K562 (cell line): ENCODE data around the gene GPAT2. TPM values are rescaled to one million over a fixed set of nuclear protein-coding genes. Genes with fewer than 3 reads are reported as not detected.
"Not testable (repeated sequence)": the region's sequence is repeated elsewhere in the genome, so short reads cannot be mapped to it uniquely, and the experiment has no call there.

Source experiments
- CREM ChIP-seq: IDR thresholded peaks from 2 replicates; pipeline ENCODE4 v1.6.1; 2014; ENCODE audit warnings: antibody characterized with exemption, low read depth
- JUND ChIP-seq, 2 experiments: IDR thresholded peaks; 2 replicates in 1 of 2; 3 replicates in 1 of 2; pipeline ENCODE4 v1.6.1; 2011; ENCODE audit warnings: borderline replicate concordance in 2 of 2, low read depth in 2 of 2, low read length in 2 of 2, improper control_type of control experiment in 1 of 2, missing biosample characterization in 1 of 2, missing genetic modification characterization in 1 of 2, missing genetic modification reagents in 1 of 2
- polyA plus RNA-seq, 8 experiments: library from polyadenylated mRNA; depleted of rRNA in 4 of 8; stranded (reverse) in 5 of 8; unstranded in 3 of 8; fragments of >200 nt; fragmentation: Nextera tagmentation in 2 of 8; fragmentation: Illumina TruSeq in 1 of 8; extraction: Ambion mirVana in 2 of 8; extraction: Trizol in 1 of 8; gene quantifications; 2 replicates each; pipeline versions ENCODE4 v1.2.1 to v1.2.3, GENCODE V29; 2011 to 2014; ENCODE audit warnings: inconsistent platforms in 1 of 8, missing spikeins in 1 of 8
- total RNA-seq, 7 experiments: library from RNA; depleted of rRNA in 6 of 7; stranded (reverse); fragments of >200 nt in 6 of 7; fragmentation: Illumina TruSeq in 2 of 7; extraction: Trizol in 2 of 7; gene quantifications; 2 replicates each; pipeline versions ENCODE4 v1.2.1 to v1.2.3, GENCODE V29; 2011 to 2021; ENCODE audit warnings: low replicate concordance in 1 of 7
- TF ChIP-seq, protein P1 (sequence below), 2 experiments: fragments of 450-650 bp; formaldehyde crosslinking in 1 of 2; IDR thresholded peaks; 2 replicates each; pipeline versions ENCODE4 v1.4.0 to v1.6.1; 2014 to 2020; ENCODE audit warnings: mild to moderate bottlenecking in 2 of 2, borderline replicate concordance in 1 of 2, low read depth in 1 of 2
- TF ChIP-seq, protein P2 (sequence below), 3 experiments: IDR thresholded peaks in 2 of 3; conservative IDR thresholded peaks in 1 of 3; 2 replicates each; pipeline ENCODE4 v1.5.1; 2011 to 2012; ENCODE audit warnings: low read length in 3 of 3, mild to moderate bottlenecking in 3 of 3, control low read depth in 2 of 3, improper control_type of control experiment in 1 of 3, inconsistent platforms in 1 of 3, low read depth in 1 of 3, mixed read lengths in 1 of 3, moderate library complexity in 1 of 3; ENCODE audit not compliant: insufficient read depth in 2 of 3

GPAT2 gene
- total and polyA plus RNA-seq, 9 of the 15 experiments (the other 6 are each of a cell fraction or from before 2014, with no cell fraction given) = 0.01 to 1.2 (median 0.22) TPM; not detected in 3

DNA sequence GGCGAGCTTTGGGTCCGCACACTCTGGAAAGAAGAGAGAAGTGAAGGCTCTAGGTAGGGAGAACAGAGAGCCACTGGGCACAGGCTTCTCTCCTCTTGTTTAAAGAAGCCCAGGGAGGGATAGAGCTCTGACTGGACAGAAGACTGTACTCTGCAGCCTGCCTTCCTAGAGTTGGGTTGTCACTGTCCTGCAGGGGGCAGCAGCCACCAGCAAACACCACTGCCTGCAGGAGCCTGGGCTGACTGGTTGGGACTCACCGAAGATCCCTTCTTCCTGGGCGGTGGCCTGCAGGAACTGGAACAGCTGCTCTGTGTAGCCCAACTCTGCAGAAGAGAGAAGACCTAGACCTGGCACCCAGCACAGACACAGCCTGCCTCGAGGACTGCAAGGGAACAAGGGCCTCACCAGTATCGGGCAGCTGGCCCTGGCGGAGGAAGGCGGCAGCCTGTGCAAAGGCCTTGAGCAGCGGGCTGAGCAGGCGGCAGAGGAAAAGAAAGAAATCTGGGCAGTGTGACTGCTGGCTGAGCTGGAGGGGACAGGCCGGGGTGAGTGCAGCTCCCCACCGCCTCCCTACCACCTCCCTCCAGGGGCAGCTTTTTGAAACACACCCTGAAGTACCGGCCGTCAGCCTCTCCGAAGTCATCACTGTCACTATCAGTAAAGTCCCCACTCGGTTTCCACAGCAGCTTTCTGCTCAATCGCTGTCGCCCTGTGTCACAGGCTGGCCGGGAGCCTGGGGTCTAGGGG, 11.8 kb downstream of the GPAT2 start (continued):
- TF ChIP-seq, protein P1, sequence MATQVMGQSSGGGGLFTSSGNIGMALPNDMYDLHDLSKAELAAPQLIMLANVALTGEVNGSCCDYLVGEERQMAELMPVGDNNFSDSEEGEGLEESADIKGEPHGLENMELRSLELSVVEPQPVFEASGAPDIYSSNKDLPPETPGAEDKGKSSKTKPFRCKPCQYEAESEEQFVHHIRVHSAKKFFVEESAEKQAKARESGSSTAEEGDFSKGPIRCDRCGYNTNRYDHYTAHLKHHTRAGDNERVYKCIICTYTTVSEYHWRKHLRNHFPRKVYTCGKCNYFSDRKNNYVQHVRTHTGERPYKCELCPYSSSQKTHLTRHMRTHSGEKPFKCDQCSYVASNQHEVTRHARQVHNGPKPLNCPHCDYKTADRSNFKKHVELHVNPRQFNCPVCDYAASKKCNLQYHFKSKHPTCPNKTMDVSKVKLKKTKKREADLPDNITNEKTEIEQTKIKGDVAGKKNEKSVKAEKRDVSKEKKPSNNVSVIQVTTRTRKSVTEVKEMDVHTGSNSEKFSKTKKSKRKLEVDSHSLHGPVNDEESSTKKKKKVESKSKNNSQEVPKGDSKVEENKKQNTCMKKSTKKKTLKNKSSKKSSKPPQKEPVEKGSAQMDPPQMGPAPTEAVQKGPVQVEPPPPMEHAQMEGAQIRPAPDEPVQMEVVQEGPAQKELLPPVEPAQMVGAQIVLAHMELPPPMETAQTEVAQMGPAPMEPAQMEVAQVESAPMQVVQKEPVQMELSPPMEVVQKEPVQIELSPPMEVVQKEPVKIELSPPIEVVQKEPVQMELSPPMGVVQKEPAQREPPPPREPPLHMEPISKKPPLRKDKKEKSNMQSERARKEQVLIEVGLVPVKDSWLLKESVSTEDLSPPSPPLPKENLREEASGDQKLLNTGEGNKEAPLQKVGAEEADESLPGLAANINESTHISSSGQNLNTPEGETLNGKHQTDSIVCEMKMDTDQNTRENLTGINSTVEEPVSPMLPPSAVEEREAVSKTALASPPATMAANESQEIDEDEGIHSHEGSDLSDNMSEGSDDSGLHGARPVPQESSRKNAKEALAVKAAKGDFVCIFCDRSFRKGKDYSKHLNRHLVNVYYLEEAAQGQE (IDR thresholded peaks at IDR 0.05; ENCODE audit: borderline replicate concordance) = peak; percentile 86
- TF ChIP-seq, protein P1 (CRISPR knock-in tag; IDR thresholded peaks at IDR 0.05; ENCODE audit: low read depth) = not testable (repeated sequence)
- TF ChIP-seq JUND (IDR thresholded peaks at IDR 0.05; ENCODE audit: borderline replicate concordance, low read depth, low read length) (0 out of 2 replicates have a peak, but pooled peaks have one; percentile 15), CREM (0 out of 2 replicates have a peak, but pooled peaks have one; percentile 17)
- not testable (repeated sequence) for TF ChIP-seq JUND (tag; IDR thresholded peaks at IDR 0.05; ENCODE audit: borderline replicate concordance, low read depth, low read length)
- TF ChIP-seq, protein P2, sequence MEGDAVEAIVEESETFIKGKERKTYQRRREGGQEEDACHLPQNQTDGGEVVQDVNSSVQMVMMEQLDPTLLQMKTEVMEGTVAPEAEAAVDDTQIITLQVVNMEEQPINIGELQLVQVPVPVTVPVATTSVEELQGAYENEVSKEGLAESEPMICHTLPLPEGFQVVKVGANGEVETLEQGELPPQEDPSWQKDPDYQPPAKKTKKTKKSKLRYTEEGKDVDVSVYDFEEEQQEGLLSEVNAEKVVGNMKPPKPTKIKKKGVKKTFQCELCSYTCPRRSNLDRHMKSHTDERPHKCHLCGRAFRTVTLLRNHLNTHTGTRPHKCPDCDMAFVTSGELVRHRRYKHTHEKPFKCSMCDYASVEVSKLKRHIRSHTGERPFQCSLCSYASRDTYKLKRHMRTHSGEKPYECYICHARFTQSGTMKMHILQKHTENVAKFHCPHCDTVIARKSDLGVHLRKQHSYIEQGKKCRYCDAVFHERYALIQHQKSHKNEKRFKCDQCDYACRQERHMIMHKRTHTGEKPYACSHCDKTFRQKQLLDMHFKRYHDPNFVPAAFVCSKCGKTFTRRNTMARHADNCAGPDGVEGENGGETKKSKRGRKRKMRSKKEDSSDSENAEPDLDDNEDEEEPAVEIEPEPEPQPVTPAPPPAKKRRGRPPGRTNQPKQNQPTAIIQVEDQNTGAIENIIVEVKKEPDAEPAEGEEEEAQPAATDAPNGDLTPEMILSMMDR (IDR thresholded peaks at IDR 0.05 in 2 of 3, conservative IDR thresholded peaks at IDR 0.05 in 1 of 3; ENCODE audit: insufficient read depth in 2 of 3, low read depth in 1 of 3, low read length in 3 of 3) = peak; percentile 73 to 82 (median 81)
